SJSA1 (cell line): ENCODE results near the gene DMXL1. TPM values are rescaled to one million over a fixed set of nuclear protein-coding genes. Genes with fewer than 3 reads are reported as not detected.
"Not testable (repeated sequence)": the region's sequence is repeated elsewhere in the genome, so short reads cannot be mapped to it uniquely, and the experiment has no call there.

ENCODE experiments used
- DNase-seq, 2 experiments: peaks; one replicate each; pipeline ENCODE4 v3.0.0-alpha.2; 2015 to 2020; ENCODE audit warnings: low spot score in 2 of 2, low read depth in 1 of 2
- H3K27ac ChIP-seq: fragments of 250-450 bp; sonication (Bioruptor Pico); 2 replicates; pipeline ENCODE4 v1.5.1; 2020; ENCODE audit warnings: mild to moderate bottlenecking, moderate library complexity
- H3K27me3 ChIP-seq: fragments of 250-450 bp; sonication (Bioruptor Pico); replicated peaks from 2 replicates; pipeline ENCODE4 v1.5.1; 2020; ENCODE audit warnings: mild to moderate bottlenecking, moderate library complexity
- H3K36me3 ChIP-seq: fragments of 250-450 bp; sonication (Bioruptor Pico); 2 replicates; pipeline ENCODE4 v1.5.1; 2020; ENCODE audit warnings: mild to moderate bottlenecking
- H3K4me1 ChIP-seq: fragments of 250-450 bp; sonication (Bioruptor Pico); replicated peaks from 2 replicates; pipeline ENCODE4 v1.6.1; 2021; ENCODE audit warnings: mild to moderate bottlenecking
- H3K4me3 ChIP-seq: fragments of 250-450 bp; sonication (Bioruptor Pico); 2 replicates; pipeline ENCODE4 v1.5.1; 2020; ENCODE audit warnings: mild to moderate bottlenecking
- H3K9me3 ChIP-seq: fragments of 250-450 bp; sonication (Bioruptor Pico); replicated peaks from 2 replicates; pipeline ENCODE4 v1.5.1; 2020; ENCODE audit warnings: mild to moderate bottlenecking
- total RNA-seq: library from RNA; depleted of rRNA; stranded (reverse); fragments of >200 nt; shearing (Covaris generic); gene quantifications from 2 replicates; pipeline ENCODE4 v1.2.3, GENCODE V29; 2014

Gene DMXL1
- total RNA-seq, 1 experiment from 2014 or later: 25.8 TPM

- H3K36me3 ChIP-seq: no peaks in the 10 kb centered on the region
- H3K27me3 ChIP-seq: no peaks in the 10 kb centered on the region
- DNase-seq: no peak
- no peak overlapping the region for H3K4me3 ChIP-seq
- H3K4me1 ChIP-seq: no peaks in the 10 kb centered on the region
- H3K9me3 ChIP-seq: no peaks in the 10 kb centered on the region
- no peak overlapping the region for H3K27ac ChIP-seq
These were observed 141.8 kb downstream of the DMXL1 start for GRCh38 chr5:119212676-119213075.

- Histone ChIP-seq H3K4me1 (no peaks in the 10 kb centered on the region), H3K36me3 (no peaks in the 10 kb centered on the region), H3K27me3 (no peaks in the 10 kb centered on the region), H3K9me3 (no peaks in the 10 kb centered on the region), H3K4me3 (no peak overlapping the region), H3K27ac (no peak overlapping the region)
- DNase-seq: no peak
These were observed 146.3 kb downstream of the DMXL1 start for GRCh38 chr5:119217183-119217582.

- Histone ChIP-seq H3K9me3 (no peaks in the 10 kb centered on the region), H3K4me3 (no peak overlapping the region), H3K36me3 (no peaks in the 10 kb centered on the region), H3K4me1 (no peaks in the 10 kb centered on the region), H3K27ac (no peak overlapping the region), H3K27me3 (no peaks in the 10 kb centered on the region)
- DNase-seq: no peak
These were observed 148.2 kb downstream of the DMXL1 start for GRCh38 chr5:119218830-119219782.

GRCh38 chr5:119220576-119221197 is 149.8 kb downstream of the DMXL1 start:
- no peak for DNase-seq
- H3K4me3 ChIP-seq: no peak overlapping the region
- H3K9me3 ChIP-seq: no peaks in the 10 kb centered on the region
- H3K36me3 ChIP-seq: no peaks in the 10 kb centered on the region
- no peaks in the 10 kb centered on the region for H3K4me1 ChIP-seq
- H3K27ac ChIP-seq: no peak overlapping the region
- H3K27me3 ChIP-seq: no peaks in the 10 kb centered on the region

- Histone ChIP-seq H3K36me3 (no peaks in the 10 kb centered on the region), H3K27ac (no peak overlapping the region), H3K4me3 (no peak overlapping the region), H3K9me3 (no peaks in the 10 kb centered on the region), H3K27me3 (no peaks in the 10 kb centered on the region), H3K4me1 (no peaks in the 10 kb centered on the region)
- no peak for DNase-seq
These were observed 150.4 kb downstream of the DMXL1 start for GRCh38 chr5:119221330-119221729.

- Histone ChIP-seq H3K36me3 (no peaks in the 10 kb centered on the region), H3K27me3 (no peaks in the 10 kb centered on the region), H3K9me3 (no peaks in the 10 kb centered on the region), H3K4me3 (no peak overlapping the region), H3K4me1 (no peaks in the 10 kb centered on the region), H3K27ac (no peak overlapping the region)
- DNase-seq: no peak
These were observed 159.1 kb downstream of the DMXL1 start for GRCh38 chr5:119229950-119230349.

GRCh38 chr5:119238265-119239118 is 167.6 kb downstream of the DMXL1 start:
- Histone ChIP-seq H3K36me3 (no peaks in the 10 kb centered on the region), H3K9me3 (no peaks in the 10 kb centered on the region), H3K4me1 (no peaks in the 10 kb centered on the region), H3K27me3 (no peaks in the 10 kb centered on the region), H3K4me3 (no peak overlapping the region), H3K27ac (no peak overlapping the region)
- no peak for DNase-seq

- Histone ChIP-seq H3K36me3 (no peaks in the 10 kb centered on the region), H3K27me3 (no peaks in the 10 kb centered on the region), H3K4me1 (no peaks in the 10 kb centered on the region), H3K4me3 (no peak overlapping the region), H3K27ac (no peak overlapping the region), H3K9me3 (no peaks in the 10 kb centered on the region)
- no peak for DNase-seq
These were observed 168.2 kb downstream of the DMXL1 start for GRCh38 chr5:119239119-119239417.

- not testable (repeated sequence) for H3K27ac ChIP-seq, DNase-seq, H3K27me3 ChIP-seq, H3K4me3 ChIP-seq, H3K4me1 ChIP-seq, H3K9me3 ChIP-seq, H3K36me3 ChIP-seq
These were observed 168.9 kb downstream of the DMXL1 start for GRCh38 chr5:119239826-119240225.

- Histone ChIP-seq H3K9me3 (no peaks in the 10 kb centered on the region), H3K36me3 (no peaks in the 10 kb centered on the region), H3K27me3 (no peaks in the 10 kb centered on the region), H3K4me1 (no peaks in the 10 kb centered on the region), H3K4me3 (no peak overlapping the region), H3K27ac (no peak overlapping the region)
- no peak for DNase-seq
These were observed 173.0 kb downstream of the DMXL1 start for GRCh38 chr5:119243888-119244287.

GRCh38 chr5:119250946-119251901 is 180.3 kb downstream of the DMXL1 start:
- no peak for DNase-seq
- Histone ChIP-seq H3K4me3 (no peak overlapping the region), H3K9me3 (0 out of 2 replicates have a peak, but pooled peaks cover 3% of the 10 kb centered on the region), H3K4me1 (no peaks in the 10 kb centered on the region), H3K27me3 (no peaks in the 10 kb centered on the region), H3K36me3 (no peaks in the 10 kb centered on the region), H3K27ac (no peak overlapping the region)

- H3K27me3 ChIP-seq: no peaks in the 10 kb centered on the region
- no peak for DNase-seq
- no peaks in the 10 kb centered on the region for H3K36me3 ChIP-seq
- no peaks in the 10 kb centered on the region for H3K4me1 ChIP-seq
- H3K27ac ChIP-seq: no peak overlapping the region
- 0 out of 2 replicates have a peak, but pooled peaks cover 8% of the 10 kb centered on the region for H3K9me3 ChIP-seq
- no peak overlapping the region for H3K4me3 ChIP-seq
These were observed 184.9 kb downstream of the DMXL1 start for GRCh38 chr5:119255571-119256356.
